B cell (primary cell): ENCODE measurements around the gene LRIG1. TPM values are rescaled to one million over a fixed set of nuclear protein-coding genes. Genes with fewer than 3 reads are reported as not detected.

ENCODE experiments used
- ATAC-seq: fragments of 200-7000 bp; cut with Tn5 transposase; one replicate; pipeline ENCODE4 v1.10.0; 2021; ENCODE audit warnings: low read depth, mild to moderate bottlenecking, moderate number of reproducible peaks, moderate library complexity
- CTCF ChIA-PET: fragments of 350-600 bp; sonication (Branson Sonifier 250); formaldehyde crosslinking; loops from one replicate; lab custom pipeline; 2021; ENCODE audit warnings: antibody characterized with exemption, inconsistent platforms; lab: Charles Lee
- POLR2A ChIA-PET: fragments of 350-600 bp; sonication (Branson Sonifier 250); formaldehyde crosslinking; loops from one replicate; lab custom pipeline; 2021; ENCODE audit warnings: antibody characterized with exemption; lab: Charles Lee
- DNase-seq: peaks from one replicate; pipeline ENCODE4 v3.0.0; 2013
- H2AFZ ChIP-seq: 2 replicates; pipeline ENCODE4 v1.6.1; 2012; ENCODE audit warnings: mild to moderate bottlenecking, low read depth, low read length; ENCODE audit not compliant: insufficient read depth, poor library complexity, severe bottlenecking
- H3K27ac ChIP-seq, 2 donors: 1 replicate in 1 of 2; 2 replicates in 1 of 2; pipeline ENCODE4 v1.5.1; 2012 to 2013; ENCODE audit warnings: low read length in 2 of 2, mild to moderate bottlenecking in 2 of 2, moderate library complexity in 1 of 2
- H3K27me3 ChIP-seq, 4 experiments: fragments of 200-600 bp in 1 of 4; sonication (generic) in 1 of 4; replicated peaks in 1 of 4; 1 replicate in 2 of 4; 2 replicates in 2 of 4; pipeline versions ENCODE4 v1.6.1 to v1.7.0; 2013 to 2016; ENCODE audit warnings: low read length in 3 of 4, mild to moderate bottlenecking in 2 of 4, mixed read lengths in 1 of 4, moderate library complexity in 1 of 4; ENCODE audit not compliant: insufficient read depth in 4 of 4, control insufficient read depth in 3 of 4; ENCODE audit errors: control extremely low read depth in 1 of 4
- H3K36me3 ChIP-seq, 2 experiments: replicated peaks in 1 of 2; 1 replicate in 1 of 2; 2 replicates in 1 of 2; pipeline versions ENCODE4 v1.6.1 to v1.7.1; 2013; ENCODE audit warnings: low read length in 1 of 2; ENCODE audit not compliant: insufficient read depth in 2 of 2, control insufficient read depth in 1 of 2; ENCODE audit errors: control extremely low read depth in 1 of 2, extremely low read depth in 1 of 2
- H3K4me1 ChIP-seq, 2 donors: fragments of 200-600 bp in 1 of 2; sonication (generic) in 1 of 2; 1 replicate in 1 of 2; 2 replicates in 1 of 2; pipeline versions ENCODE4 v1.5.1 to v1.6.1; 2013 to 2017; ENCODE audit warnings: low read length in 2 of 2; ENCODE audit not compliant: control insufficient read depth in 2 of 2, insufficient read depth in 2 of 2
- H3K4me2 ChIP-seq: replicated peaks from 2 replicates; pipeline ENCODE3; 2012; ENCODE audit warnings: mild to moderate bottlenecking, low read depth, low read length; ENCODE audit not compliant: poor library complexity, severe bottlenecking
- H3K4me3 ChIP-seq, 5 experiments: fragments of 200-600 bp in 1 of 5; sonication (generic) in 1 of 5; 1 replicate in 3 of 5; 2 replicates in 2 of 5; pipeline versions ENCODE4 v1.5.1 to v1.7.0; 2011 to 2016; ENCODE audit warnings: low read length in 4 of 5, mild to moderate bottlenecking in 4 of 5, low read depth in 2 of 5, control low read depth in 1 of 5, moderate library complexity in 1 of 5; ENCODE audit not compliant: insufficient read depth in 1 of 5; ENCODE audit errors: control extremely low read depth in 1 of 5, extremely low read depth in 1 of 5
- H3K79me2 ChIP-seq: fragments of 200-600 bp; sonication (generic); one replicate; pipeline ENCODE4 v1.6.0; 2016; ENCODE audit warnings: low read length; ENCODE audit not compliant: control insufficient read depth, insufficient read depth
- H3K9ac ChIP-seq: fragments of 200-600 bp; sonication (generic); 2 replicates; pipeline ENCODE4 v1.6.1; 2017; ENCODE audit warnings: mild to moderate bottlenecking, low read length, moderate library complexity
- H3K9me3 ChIP-seq, 3 donors: one replicate each; pipeline versions ENCODE4 v1.6.1 to v1.7.1; 2013; ENCODE audit warnings: low read length in 2 of 3; ENCODE audit not compliant: control insufficient read depth in 2 of 3, insufficient read depth in 1 of 3; ENCODE audit errors: control extremely low read depth in 1 of 3
- H4K20me1 ChIP-seq: 2 replicates; pipeline ENCODE4 v1.6.0; 2012; ENCODE audit warnings: mild to moderate bottlenecking, low read length; ENCODE audit not compliant: insufficient read depth, control insufficient read depth, poor library complexity, severe bottlenecking
- H3K27ac Mint-ChIP-seq: one replicate; pipeline ENCODE4 v1.8.0; 2021; ENCODE audit warnings: mixed read lengths
- H3K27me3 Mint-ChIP-seq: one replicate; pipeline ENCODE4 v1.8.0; 2021; ENCODE audit warnings: mixed read lengths
- H3K4me1 Mint-ChIP-seq: one replicate; pipeline ENCODE4 v1.8.0; 2021; ENCODE audit warnings: mixed read lengths
- H3K4me3 Mint-ChIP-seq: one replicate; pipeline ENCODE4 v1.8.0; 2021; ENCODE audit warnings: mixed read lengths
- H3K9me3 Mint-ChIP-seq: one replicate; pipeline ENCODE4 v1.8.0; 2022; ENCODE audit warnings: mixed read lengths; ENCODE audit not compliant: insufficient read depth
- CTCF ChIP-seq: fragments of 200-600 bp; IDR thresholded peaks from one replicate; pipeline ENCODE4 v1.8.0; 2022; ENCODE audit warnings: antibody characterized with exemption, mild to moderate bottlenecking
- EZH2 ChIP-seq: IDR thresholded peaks from 2 replicates; pipeline ENCODE4 v1.6.1; 2012; ENCODE audit warnings: borderline replicate concordance, low read depth, mild to moderate bottlenecking, moderate library complexity, low read length; ENCODE audit not compliant: insufficient read depth, poor library complexity, severe bottlenecking
- WGBS: methylation state at CpG from one replicate; pipeline ENCODE4 v1.1.5; 2013; ENCODE audit warnings: missing lambda C conversion rate; ENCODE audit not compliant: insufficient coverage; 5-methylcytosine and 5-hydroxymethylcytosine counted together
- intact Hi-C: fragments of 100-400 bp; cut with micrococcal nuclease; formaldehyde crosslinking; loops from one replicate; pipeline ENCODE4 v1.10.0; 2022
- polyA plus RNA-seq: library from polyadenylated mRNA; depleted of rRNA; stranded (reverse); fragments of >200 nt; gene quantifications from 2 replicates; pipeline ENCODE4 v1.2.3, GENCODE V29; 2012
- total RNA-seq, 2 donors: library from RNA; stranded (reverse); fragments of 120-200 nt in 1 of 2; gene quantifications; 1 replicate in 1 of 2; 2 replicates in 1 of 2; pipeline versions ENCODE4 v1.2.3 to v1.2.4, GENCODE V29; 2013 to 2022

LRIG1 gene
- total and polyA plus RNA-seq, 2 donors (not counting 1 experiment from before 2014, with no cell fraction given) = 9.2 to 12.4 TPM

GRCh38 chr3:66496301-66496700 lies 4.5 kb downstream of the LRIG1 start:
- H3K36me3 ChIP-seq = no peaks in the 10 kb centered on the region
- no peak for TF ChIP-seq CTCF
- TF ChIP-seq EZH2 = no peak
- H2AFZ ChIP-seq = no peak overlapping the region
- no peak overlapping the region for H3K27ac ChIP-seq
- no peak for ATAC-seq
- Mint-ChIP-seq H3K4me1 (peaks cover 23% of the 10 kb centered on the region), H3K27me3 (peaks cover 59% of the 10 kb centered on the region), H3K27ac (no peak overlapping the region), H3K9me3 (no peaks in the 10 kb centered on the region), H3K4me3 (no peak overlapping the region)
- no peaks in the 10 kb centered on the region for H3K9me3 ChIP-seq
- peaks cover 16 to 19% of the 10 kb centered on the region in 2 donors for H3K4me1 ChIP-seq
- peaks cover 0 to 23% (median 18%) of the 10 kb centered on the region in 4 experiments for H3K27me3 ChIP-seq
- H3K79me2 ChIP-seq = peaks cover 4% of the 10 kb centered on the region
- POLR2A ChIA-PET = no interaction called here
- DNase-seq = no peak
- CTCF ChIA-PET = no interaction called here
- intact Hi-C loops = no loop called here
- WGBS = 85% methylated on average over 2 of the region's 3 CpGs
- no peak overlapping the region for H3K9ac ChIP-seq
- H3K4me2 ChIP-seq = no peak overlapping the region
- no peak overlapping the region for H3K4me3 ChIP-seq
- no peaks in the 10 kb centered on the region for H4K20me1 ChIP-seq

GRCh38 chr3:66495668-66496045 lies 5.2 kb downstream of the LRIG1 start:
- no peak for DNase-seq
- peaks cover 4% of the 10 kb centered on the region for H3K79me2 ChIP-seq
- H3K27ac ChIP-seq = no peak overlapping the region
- Mint-ChIP-seq H3K4me3 (no peak overlapping the region), H3K27me3 (peaks cover 59% of the 10 kb centered on the region), H3K9me3 (no peaks in the 10 kb centered on the region), H3K27ac (no peak overlapping the region), H3K4me1 (peaks cover 21% of the 10 kb centered on the region)
- H3K9me3 ChIP-seq = no peaks in the 10 kb centered on the region
- no peak overlapping the region for H3K9ac ChIP-seq
- H4K20me1 ChIP-seq = no peaks in the 10 kb centered on the region
- ATAC-seq = no peak
- peaks cover 0 to 23% (median 18%) of the 10 kb centered on the region in 4 experiments for H3K27me3 ChIP-seq
- peaks cover 15 to 17% of the 10 kb centered on the region in 2 donors for H3K4me1 ChIP-seq
- TF ChIP-seq EZH2 = no peak
- no peak for TF ChIP-seq CTCF
- WGBS = 100% methylated on average over 2 of the region's 3 CpGs
- POLR2A ChIA-PET = no interaction called here
- H3K4me2 ChIP-seq = no peak overlapping the region
- intact Hi-C loops = no loop called here
- no peak overlapping the region for H2AFZ ChIP-seq
- H3K4me3 ChIP-seq = no peak overlapping the region
- no peaks in the 10 kb centered on the region for H3K36me3 ChIP-seq
- CTCF ChIA-PET = no interaction called here
